Breast epithelium (tissue), 3 donors: ENCODE data around the gene NNMT.

ENCODE experiments used
- CTCF ChIP-seq, 3 donors: fragments of 450-650 bp; IDR thresholded peaks; one replicate each; pipeline ENCODE4 v1.5.1; 2016 to 2017; ENCODE audit warnings: antibody characterized with exemption in 3 of 3, mild to moderate bottlenecking in 3 of 3, moderate library complexity in 3 of 3
- POLR2A ChIP-seq: fragments of 450-650 bp; IDR thresholded peaks from one replicate; pipeline ENCODE4 v1.6.1; 2016; ENCODE audit warnings: antibody characterized with exemption, mild to moderate bottlenecking, moderate library complexity
- POLR2AphosphoS5 ChIP-seq, 3 donors: sonication (generic); formaldehyde crosslinking; IDR thresholded peaks; one replicate each; pipeline ENCODE4 v1.6.1; 2017; ENCODE audit warnings: antibody characterized with exemption in 3 of 3

- TF ChIP-seq CTCF (IDR thresholded peaks at IDR 0.05) (no peak), POLR2A (no peak), POLR2AphosphoS5 (IDR thresholded peaks at IDR 0.05) (no peak)
Measured at GRCh38 chr11:114260077-114260476, 36.1 kb upstream of the NNMT start.
